ENCODE measurements around the gene GATAD2B.
"Not testable (repeated sequence)": the region's sequence is repeated elsewhere in the genome, so short reads cannot be mapped to it uniquely, and the experiment has no call there.

Gene GATAD2B

DNA sequence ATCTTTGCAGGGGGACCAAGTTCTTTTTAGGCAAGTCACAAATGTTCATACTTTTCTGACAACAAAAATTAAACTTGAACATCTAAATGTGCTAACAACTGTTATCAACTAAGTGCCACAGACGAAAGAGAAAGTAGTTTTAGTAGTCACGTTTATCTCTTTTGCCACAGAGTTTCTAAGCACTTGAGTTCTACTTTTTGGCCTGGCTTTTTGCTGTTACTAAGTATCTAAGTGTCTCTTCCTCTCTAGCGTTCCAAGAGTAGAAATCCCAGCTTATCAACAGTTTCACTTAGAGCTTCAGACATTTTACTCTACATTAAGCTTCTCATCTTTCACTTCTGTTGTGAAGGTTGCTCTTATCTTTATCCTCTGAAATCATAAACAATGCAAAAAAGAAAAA lies 34.2 kb downstream of the GATAD2B start:
- DNase-seq (ENCODE audit: low spot score) = no peak

DNA sequence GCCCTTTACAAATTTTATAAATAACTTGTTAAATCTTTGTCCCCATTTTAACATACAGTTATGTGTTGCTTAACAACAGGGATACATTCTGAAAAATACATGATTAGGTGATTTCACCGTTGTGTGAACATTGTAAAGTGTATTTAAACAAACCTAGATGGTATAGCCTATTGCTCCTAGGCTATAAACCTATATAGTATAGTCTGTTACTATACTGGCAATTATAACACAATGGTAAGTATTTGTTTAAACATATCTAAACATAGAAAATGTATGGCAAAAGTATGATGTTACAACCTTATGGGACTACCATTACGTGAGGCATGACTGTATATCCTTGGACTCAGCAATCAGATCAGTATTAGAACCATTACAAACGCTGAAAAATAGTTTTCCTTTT lies 36.6 kb downstream of the GATAD2B start:
- DNase-seq (ENCODE audit: low spot score) = no peak

DNA sequence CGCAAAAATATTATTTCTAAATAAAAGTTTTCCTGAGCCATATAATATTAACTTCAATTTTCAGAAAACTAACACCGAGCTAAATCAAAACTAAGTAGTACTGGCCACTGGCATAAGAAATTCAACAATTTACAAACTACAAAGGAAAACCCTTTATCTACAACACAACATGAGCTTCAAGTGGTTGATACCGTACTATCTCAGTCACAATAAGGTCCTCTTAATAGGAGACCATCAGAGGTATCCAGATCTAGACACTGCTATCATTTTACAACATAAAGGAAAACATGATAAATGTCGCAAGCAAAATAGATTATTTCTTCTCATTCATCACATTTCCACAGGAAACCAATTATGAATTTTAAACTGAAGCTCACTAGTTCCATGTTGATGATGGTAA lies 39.5 kb downstream of the GATAD2B start:
- no peak for DNase-seq (ENCODE audit: low spot score)

DNA sequence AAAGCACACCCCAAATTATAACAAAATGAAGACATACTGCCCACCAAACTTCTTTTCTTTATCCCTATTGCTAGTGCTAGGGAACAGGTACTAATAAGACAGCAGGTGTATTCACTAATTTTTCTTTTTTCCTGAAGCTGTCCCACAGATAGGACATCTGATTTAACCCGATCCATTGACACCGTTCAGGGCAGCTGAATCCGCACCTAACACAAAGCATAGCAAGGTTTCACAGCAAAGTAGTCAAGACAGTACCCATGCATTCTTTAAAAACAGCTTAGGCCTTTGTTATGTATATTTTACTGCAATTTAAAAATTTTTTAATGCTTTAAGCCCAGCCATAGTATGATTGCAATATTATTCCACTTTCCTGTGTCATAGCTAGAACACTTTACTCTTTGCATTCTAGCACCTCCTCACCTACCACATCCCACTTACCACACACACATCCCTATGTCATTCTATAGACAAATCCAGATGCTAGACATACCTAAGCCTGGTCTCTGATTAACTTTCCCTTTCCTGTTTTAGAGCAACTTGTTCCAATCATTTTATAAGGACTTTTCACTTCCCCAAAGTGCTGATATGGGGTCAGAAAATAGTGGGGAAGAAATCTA lies 40.4 kb downstream of the GATAD2B start:
- DNase-seq (ENCODE audit: low spot score) = no peak

DNA sequence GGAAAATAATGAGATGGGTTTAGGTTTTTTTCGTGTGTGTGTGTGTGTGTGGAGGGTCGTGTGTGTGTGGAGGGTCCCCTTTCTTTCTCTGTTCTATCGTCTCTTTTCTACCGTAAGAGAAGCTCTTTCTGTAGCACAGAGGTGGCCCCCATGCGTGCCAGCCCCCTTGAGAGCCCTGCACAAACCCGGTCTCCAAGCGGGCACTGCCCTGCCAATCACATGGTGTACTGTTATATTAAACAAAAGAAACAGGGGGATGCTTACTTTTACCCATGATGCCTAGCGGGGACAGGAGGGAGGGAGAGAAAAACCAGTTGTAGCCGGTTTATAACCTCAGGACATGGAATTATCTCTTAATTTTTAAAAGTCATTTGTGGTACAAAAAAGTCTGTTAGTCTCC lies 41.0 kb downstream of the GATAD2B start:
- no peak for DNase-seq (ENCODE audit: low spot score)

DNA sequence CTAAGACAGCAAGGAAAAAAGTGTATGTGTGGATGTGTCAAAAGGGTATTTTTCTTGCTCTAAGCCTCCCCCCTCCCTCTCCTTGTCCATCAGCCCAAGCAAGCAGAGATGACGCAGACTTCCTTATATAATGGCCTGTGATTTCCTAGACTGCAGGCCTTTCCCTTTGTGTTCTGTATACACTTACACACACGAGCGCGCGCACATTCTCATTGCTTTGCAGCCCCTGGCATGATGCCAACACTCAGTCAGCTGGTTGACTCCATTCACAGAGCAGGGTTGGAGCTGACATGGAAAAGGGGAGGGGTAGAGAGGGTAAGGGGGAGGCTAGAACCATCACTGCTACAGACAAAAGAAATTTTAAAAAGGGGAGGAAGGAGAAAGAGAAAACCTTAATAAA lies 41.8 kb downstream of the GATAD2B start:
- DNase-seq (ENCODE audit: low spot score) = no peak

DNA sequence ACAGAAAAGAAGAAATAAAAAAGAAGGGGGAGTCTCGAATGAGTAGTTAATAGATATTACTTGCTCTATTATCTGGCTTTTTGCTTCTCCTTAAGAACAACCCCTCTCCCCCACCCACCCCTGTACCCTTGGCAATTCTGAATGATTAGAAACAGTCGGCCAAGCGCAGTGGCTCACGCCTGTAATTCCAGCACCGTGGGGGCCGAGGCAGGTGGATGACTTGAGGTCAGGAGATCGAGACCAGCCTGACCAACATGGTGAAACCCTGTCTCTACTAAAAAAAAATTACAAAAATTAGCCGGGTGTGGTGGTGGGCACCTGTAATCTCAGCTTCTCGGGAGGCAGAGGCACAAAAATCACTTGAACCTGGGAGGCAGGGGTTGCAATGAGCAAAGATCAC lies 42.7 kb downstream of the GATAD2B start:
- DNase-seq (ENCODE audit: low spot score) = no peak

DNA sequence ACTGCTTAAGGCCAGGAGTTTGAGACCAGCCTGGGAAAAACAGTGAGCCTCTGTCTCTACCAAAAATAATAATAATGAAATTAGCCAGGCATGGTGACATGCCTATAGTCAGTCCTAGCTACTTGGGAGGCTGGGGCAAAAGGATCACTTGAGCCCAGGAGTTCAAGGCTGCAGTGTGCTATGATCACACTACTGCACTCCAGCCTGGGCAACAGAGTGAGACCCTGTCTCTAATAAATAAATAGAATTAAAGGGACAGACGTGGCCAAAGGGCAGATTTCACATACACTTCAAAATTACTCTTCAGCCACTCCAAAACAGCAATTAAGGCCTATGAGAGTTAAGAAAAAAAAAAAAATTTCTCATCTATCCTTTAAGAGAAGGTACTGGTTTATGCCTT lies 45.7 kb downstream of the GATAD2B start:
- DNase-seq (ENCODE audit: low spot score) = no peak

DNA sequence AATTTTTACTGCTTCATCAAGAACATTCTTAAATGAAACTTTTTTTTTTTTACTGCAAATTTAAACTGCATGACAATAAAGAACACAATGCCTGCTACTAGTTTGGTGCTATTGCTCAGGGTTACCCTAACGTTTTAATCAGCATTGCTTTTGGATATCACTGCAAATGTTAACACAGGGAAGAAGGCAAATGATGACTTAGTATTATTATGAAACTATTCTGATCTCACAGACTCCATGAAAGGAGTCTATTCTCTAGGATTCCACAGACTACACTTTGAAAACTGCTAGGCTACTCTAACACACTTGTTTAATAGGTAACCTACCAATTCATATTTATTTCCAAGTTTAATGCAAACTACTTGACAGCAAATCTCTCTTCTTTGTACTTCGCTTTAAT lies 49.8 kb downstream of the GATAD2B start:
- DNase-seq (ENCODE audit: low spot score) = no peak

DNA sequence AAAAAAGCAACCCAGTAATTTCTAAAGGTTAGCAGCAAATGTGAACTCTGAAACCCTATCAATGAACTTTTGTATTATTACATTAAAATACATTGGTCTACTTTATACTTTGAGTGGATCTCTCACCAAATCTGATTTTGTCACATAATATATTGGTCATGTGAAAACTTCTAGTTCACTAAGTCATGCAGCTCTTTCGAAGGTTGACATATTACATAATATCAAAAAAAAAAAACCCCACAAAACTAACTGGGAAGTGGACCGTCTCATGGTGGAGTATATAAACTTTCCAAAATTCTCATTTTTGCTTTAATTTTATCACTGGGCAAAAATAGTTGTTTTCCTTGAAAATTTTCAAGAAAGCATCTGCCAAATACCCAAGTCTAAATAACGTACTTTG lies 50.4 kb downstream of the GATAD2B start:
- DNase-seq (ENCODE audit: low spot score) = no peak

DNA sequence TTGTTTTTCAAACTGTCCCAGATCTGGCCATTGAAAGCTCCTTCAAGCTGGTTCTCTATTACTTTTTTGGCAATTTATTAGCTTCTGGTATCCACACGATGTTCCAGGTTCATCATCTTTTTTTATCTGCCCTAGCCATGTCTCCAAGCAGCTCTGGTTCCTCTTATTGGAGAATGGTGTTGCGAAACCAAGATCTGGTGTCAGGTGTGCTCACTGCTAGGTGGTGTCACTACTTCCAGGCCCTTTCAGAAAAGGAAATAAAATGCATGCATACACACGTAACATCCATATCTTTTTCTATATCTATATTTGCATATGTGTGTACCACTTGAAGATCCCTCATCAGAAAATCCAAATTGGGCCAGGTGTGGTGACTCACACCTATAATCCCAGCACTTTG lies 53.3 kb downstream of the GATAD2B start:
- no peak for DNase-seq (ENCODE audit: low spot score)

DNA sequence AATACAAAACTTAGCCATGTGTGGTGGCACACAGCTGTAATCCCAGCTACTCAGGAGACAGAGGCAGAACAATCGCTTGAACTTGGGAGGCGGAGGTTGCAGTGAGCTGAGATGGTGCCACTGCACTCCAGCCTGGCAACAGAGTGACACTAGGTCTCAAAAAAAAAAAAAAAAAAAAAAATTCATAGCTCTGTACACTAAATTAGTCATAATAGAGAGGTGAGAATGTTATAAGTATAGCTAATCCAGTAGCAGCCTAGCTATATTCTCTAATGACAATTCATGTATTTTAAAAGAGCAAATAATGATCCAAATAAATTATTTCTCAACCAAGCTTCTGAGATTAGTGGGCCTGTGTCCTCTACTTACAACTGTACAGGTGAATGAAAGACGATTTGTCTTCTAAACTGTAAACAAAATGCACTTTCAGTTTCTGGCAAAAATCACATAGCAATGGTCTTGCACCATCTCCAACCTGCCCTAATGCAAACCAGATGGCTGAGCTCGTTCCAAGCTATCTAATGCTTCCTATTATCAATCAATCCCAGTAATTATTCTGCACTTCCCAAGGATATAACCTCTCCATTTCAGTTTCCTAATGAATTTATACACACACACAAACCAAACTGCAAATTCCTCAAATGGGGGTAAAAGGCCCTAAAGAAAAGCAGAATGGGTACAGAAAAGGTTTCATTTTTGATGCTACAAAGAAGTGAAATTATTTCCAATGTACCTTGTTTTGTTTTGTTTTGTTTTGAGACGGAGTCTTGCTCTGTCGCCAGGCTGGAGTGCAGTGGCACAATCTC lies 56.5 kb downstream of the GATAD2B start:
- no peak for DNase-seq (ENCODE audit: low spot score)

DNA sequence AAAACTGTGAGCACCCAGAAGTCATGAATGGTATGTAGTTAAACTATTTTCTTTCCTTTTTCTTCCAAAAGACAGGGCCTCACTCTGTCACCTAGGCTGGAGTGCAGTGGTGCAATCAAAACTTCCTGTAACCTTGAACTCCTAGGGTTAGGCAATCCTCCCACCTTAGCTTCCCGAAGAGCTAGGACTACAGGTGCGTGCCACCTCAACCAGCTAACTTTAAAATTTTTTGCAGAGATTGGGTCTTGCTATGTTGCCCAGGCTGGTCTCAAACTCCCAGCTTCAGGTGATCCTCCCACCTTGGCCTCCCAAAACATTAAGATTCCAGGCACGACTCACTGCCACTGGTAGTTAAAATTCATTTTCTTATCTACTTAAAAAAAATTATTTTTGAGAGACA lies 62.5 kb downstream of the GATAD2B start:
- no peak for DNase-seq (ENCODE audit: low spot score)

DNA sequence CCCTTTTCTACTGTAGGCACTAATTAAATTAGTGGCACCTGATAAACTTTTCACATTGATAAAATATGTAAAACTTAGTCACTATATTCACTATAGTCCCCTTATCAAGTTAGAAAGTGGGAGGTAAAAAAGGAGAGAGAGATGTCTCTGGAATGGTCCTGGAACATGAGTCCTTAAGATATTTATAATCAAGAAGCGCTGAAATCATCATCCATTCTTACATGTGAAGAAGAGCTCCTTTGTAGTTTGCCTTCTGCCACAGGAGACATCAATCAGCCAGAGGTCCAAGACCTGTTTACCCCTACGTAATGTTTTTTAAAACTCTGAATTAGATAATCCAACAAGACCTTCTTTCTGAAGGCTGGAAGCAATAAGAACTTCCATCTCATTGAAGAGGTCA lies 65.3 kb downstream of the GATAD2B start:
- DNase-seq (ENCODE audit: low spot score) = no peak

DNA sequence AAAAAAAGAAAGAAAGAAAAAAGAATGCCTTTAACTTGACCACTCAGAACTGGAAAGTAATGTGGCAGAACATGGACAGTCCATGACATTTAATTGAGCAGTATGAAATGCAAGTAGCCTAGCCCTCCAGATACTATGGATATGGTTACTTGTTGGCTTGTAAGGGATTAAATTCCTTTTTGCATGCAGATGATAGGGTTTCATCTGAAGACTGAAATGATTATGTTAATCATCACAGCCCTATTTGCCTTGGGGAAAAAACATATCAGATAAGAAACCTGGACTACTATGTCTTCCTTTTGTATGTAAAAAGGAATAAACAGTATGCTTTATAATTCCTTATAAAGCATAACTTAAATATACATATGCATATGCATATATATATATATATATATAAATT lies 66.0 kb downstream of the GATAD2B start:
- no peak for DNase-seq (ENCODE audit: low spot score)

DNA sequence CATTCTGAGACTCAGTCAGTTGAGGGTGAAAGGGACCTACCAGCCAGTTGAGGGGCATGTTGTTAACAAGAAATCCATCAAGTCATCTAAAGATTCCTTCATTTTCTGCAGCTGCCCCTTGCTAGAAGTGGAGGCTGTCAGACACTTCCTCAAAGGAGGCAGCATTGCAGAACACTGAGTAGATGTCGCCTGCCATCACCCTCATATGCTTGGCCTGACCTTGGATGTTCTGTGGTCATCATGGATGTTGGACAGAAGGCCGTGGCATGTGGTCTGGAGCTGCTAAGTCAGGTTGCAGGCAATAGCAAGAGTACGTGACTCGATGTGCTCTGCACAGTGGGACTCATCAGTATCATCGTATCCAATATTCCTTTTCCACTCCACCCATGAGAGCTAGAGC lies 70.6 kb downstream of the GATAD2B start:
- no peak for DNase-seq (ENCODE audit: low spot score)

DNA sequence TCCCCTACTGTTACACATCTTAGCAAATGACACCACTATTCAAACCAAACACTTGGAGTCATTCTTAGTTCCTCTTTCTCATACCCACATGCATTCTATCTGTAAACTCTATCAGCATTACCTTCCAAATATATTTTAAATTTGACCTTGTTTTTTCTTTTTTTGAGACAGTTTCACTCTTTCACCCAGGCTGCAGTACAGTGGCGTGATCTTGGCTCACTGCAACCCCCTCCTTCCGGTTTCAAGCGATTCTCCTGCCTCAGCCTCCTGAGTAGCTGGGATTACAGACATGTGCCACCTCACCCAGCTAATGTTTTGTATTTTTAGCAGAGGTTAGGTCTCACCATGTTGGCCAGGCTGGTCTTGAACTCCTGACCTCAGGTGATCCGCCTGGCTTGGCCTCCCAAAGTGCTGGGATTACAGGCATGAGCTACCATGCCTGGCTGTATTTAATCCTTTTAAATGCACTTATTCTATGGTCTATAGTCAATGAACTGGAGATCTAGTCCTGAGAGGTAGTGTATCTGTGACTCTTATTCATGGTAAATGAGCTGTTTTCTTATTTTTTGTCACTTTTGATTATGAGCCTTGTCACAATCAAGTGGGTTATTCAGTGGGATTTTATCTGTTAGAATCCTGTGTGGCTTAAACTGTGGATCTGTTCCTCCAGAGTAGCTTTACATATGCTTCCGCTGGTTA lies 73.1 kb downstream of the GATAD2B start:
- DNase-seq (ENCODE audit: low spot score) = no peak

DNA sequence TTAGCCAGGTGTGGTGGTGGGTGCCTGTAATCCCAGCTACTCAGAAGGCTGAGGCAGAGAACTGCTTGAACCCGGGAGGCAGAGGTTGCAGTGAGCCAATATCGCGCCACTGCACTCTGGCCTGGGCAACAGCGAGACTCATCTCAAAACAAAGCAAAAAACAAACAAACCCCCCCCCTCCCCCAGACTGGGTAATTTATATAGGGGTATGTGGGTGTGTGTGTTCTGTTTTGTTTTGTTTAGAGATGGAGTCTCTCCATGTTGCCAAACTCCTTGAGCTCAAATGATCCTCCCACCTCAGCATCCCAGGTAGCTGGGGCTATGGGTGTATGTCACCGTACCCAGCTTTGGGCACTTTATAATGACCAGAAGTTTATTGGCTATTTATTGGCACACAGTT lies 74.0 kb downstream of the GATAD2B start:
- no peak for DNase-seq (ENCODE audit: low spot score)

DNA sequence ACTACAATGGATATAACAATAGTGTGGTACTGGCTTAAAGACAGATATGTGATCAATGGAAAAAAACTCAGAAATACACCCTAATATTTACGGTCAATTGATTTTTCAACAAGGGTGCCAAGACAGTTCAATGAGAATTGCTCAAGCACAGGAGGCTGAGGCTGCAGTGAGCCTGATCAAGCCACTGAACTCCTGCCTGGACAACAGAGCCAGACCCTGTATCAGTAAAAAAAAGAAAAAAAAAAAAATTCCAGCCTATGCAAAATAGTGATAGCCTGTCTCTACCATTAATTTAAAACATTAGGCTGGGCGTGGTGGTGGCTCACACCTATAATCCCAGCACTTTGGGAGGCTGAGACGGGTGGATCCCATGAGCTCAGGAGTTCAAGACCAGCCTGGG lies 77.6 kb downstream of the GATAD2B start:
- no peak for DNase-seq (ENCODE audit: low spot score)

DNA sequence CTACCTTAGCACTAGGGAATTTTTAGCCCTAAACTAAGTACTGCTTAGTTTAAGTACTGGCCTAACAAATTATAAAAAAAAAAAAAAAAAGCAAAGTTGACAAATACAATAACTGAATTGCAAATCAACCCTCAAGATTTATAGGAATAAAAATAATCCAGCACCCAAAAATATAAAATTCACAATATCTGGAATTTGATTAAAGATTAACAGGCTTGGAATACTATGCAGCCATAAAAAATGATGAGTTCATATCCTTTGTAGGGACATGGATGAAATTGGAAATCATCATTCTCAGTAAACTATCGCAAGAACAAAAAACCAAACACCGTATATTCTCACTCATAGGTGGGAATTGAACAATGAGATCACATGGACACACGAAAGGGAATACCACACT lies 78.4 kb downstream of the GATAD2B start:
- not testable (repeated sequence) for DNase-seq (ENCODE audit: low spot score)

DNA sequence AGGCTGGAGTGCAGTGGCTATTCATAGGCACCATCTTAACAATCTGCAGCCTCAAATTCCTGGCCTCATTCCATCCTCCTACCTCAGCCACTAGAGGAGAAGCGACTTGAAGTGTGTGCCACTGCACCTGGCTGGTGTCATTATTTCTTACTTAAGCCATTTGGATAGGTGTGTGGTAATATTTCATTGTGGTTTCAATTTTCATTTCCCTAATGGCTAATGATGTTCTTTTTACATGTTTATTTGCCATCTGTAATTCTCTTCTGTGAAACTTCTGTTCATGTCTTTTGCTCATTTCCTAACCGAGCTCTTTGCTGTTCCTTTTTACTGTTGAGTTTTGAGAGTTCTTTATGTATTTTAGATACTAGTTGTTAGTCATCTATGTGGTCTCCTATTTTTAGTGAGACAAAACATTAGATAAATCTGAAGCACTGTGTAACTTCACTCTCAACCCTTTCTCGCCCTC lies 80.7 kb downstream of the GATAD2B start:
- DNase-seq (ENCODE audit: low spot score) = no peak

DNA sequence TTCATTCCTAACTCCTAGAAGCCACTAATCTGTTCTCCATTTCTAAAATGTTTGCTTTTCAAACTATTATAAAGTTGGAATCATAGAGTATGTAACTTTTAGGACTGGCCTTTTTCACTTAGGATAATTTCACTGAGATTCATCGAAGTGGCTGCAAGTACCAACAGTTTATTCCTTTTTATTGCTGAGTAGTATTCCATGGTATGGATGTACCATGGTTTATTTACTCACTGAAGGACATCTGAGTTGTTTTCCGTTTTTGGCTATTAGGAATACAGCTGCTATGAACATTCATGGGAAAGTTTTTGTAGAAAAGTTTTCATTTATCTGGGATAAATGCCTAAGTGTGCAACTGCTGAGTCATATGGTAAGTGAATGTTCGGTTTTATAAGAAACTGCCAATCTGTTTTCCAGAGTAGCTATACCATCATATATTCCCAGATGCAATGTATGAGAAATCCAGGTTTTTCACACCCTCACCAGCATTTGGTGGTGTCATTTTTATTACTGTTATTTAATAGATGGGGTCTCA lies 81.2 kb downstream of the GATAD2B start:
- DNase-seq (ENCODE audit: low spot score) = no peak

DNA sequence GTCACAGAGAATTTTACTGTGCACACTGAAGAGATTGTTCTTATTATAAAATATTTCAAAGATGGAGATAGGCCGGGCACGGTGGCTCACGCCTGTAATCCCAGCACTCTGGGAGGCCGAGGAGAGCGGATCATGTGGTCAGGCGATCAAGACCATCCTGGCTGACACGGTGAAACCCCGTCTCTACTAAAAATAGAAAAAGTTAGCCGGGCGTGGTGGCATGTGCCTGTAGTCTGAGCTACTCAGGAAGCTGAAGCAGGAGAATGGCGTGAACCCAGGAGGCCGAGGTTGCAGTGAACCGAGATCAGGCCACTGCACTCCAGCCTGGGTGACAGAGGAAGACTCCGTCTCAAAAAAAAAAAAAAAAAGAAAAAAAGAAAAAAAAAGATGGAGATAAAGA lies 82.0 kb downstream of the GATAD2B start:
- not testable (repeated sequence) for DNase-seq (ENCODE audit: low spot score)
